Measurements from ENCODE around the gene SLC8A3.

Gene SLC8A3

DNA sequence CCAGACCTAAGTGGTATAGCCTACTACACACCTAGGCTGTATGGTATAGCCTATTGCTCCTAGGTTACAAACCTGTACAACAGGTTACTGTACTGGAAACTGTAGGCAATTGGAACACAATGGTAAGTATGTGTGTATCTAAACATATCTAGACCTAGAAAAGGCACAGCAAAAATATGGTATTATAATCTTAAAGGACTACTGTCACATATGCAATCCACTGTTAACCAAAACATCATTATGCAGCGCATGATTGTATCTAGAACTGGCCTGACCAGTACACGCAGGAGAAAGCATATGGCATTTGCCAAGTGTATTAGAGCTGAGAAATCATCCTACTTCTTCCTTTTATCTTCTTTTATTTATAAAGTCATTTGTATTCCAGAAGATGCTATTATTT lies 75.5 kb downstream of the SLC8A3 start:
- TF ChIP-seq, protein P1, sequence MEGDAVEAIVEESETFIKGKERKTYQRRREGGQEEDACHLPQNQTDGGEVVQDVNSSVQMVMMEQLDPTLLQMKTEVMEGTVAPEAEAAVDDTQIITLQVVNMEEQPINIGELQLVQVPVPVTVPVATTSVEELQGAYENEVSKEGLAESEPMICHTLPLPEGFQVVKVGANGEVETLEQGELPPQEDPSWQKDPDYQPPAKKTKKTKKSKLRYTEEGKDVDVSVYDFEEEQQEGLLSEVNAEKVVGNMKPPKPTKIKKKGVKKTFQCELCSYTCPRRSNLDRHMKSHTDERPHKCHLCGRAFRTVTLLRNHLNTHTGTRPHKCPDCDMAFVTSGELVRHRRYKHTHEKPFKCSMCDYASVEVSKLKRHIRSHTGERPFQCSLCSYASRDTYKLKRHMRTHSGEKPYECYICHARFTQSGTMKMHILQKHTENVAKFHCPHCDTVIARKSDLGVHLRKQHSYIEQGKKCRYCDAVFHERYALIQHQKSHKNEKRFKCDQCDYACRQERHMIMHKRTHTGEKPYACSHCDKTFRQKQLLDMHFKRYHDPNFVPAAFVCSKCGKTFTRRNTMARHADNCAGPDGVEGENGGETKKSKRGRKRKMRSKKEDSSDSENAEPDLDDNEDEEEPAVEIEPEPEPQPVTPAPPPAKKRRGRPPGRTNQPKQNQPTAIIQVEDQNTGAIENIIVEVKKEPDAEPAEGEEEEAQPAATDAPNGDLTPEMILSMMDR (IDR thresholded peaks at IDR 0.05; ENCODE audit: extremely low read depth, insufficient read depth, missing control alignments) = no peak
- DNase-seq (ENCODE audit: low spot score) = no peak
- in situ Hi-C loops (cut with MboI; ENCODE audit: low pct_unique_long_range_greater_than_20kb, low sequenced_read_pairs, unreplicated experiment) = no loop called here

DNA sequence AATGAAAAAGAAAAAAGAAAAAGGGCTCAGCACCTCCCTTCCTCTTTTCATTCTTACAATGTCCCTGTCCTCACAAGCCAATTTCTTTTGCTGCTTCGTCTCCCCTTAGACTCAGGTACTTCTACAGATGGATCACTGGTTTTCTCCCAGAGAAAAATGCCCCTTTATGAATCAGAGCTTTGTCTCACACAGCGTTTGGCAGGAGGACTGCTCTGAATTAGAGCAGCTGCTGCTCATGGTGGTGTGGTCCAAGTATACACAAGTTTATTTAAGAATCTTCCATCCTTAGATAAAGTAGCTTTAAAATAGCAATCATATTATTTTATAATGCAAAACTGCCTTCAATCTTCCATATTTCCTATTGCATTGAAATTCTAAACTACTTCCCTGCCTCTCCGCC lies 80.3 kb downstream of the SLC8A3 start:
- in situ Hi-C loops (cut with MboI; ENCODE audit: low pct_unique_long_range_greater_than_20kb, low sequenced_read_pairs, unreplicated experiment) = no loop called here
- DNase-seq (ENCODE audit: low spot score) = no peak

DNA sequence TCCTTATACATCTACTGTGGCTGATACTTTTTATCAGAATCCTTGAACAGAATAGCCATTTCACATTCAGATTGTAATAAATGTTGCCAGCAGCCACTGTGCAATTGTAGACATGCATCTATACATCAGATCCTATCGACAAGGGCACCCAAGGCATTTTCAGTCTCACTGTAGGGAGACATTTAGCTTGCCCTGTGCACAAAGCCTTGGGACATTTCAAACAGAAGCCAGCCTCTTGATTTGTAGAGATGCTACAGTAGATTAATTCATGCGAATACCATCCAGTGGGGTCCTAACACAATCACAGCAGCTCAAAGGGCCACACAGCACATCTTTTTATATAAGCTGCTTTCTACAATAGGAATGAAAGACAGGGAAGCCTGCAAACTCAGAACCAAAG lies 81.4 kb downstream of the SLC8A3 start:
- no peak for DNase-seq (ENCODE audit: low spot score)
- TF ChIP-seq, protein P1 (IDR thresholded peaks at IDR 0.05; ENCODE audit: extremely low read depth, insufficient read depth, missing control alignments) = no peak
- in situ Hi-C loops (cut with MboI; ENCODE audit: low pct_unique_long_range_greater_than_20kb, low sequenced_read_pairs, unreplicated experiment) = no loop called here

More for the DNA sequence above, 80.3 kb downstream of the SLC8A3 start:
- TF ChIP-seq, protein P1 (IDR thresholded peaks at IDR 0.05; ENCODE audit: extremely low read depth, insufficient read depth, missing control alignments) = no peak

DNA sequence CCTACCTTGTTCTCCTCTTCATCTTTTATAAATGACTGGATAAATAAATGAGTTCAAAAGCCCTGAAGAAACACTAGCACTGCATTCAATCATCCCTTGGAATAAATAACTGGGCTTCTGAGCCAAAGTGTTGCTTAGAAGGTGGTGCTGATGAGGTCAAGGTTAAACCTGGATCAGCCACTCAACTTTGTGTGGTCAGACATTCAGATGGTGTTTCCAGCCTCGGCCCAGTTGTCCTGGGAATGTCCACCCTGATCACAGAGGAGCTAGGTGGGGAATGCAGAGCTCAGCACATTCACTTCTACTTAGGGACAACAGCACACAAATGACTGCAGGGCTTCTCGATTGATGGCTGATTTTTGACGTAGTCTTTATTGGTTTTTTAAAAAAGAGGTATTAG lies 88.7 kb downstream of the SLC8A3 start:
- no peak for DNase-seq (ENCODE audit: low spot score)
- in situ Hi-C loops (cut with MboI; ENCODE audit: low pct_unique_long_range_greater_than_20kb, low sequenced_read_pairs, unreplicated experiment) = no loop called here
- TF ChIP-seq, protein P1 (IDR thresholded peaks at IDR 0.05; ENCODE audit: extremely low read depth, insufficient read depth, missing control alignments) = no peak

DNA sequence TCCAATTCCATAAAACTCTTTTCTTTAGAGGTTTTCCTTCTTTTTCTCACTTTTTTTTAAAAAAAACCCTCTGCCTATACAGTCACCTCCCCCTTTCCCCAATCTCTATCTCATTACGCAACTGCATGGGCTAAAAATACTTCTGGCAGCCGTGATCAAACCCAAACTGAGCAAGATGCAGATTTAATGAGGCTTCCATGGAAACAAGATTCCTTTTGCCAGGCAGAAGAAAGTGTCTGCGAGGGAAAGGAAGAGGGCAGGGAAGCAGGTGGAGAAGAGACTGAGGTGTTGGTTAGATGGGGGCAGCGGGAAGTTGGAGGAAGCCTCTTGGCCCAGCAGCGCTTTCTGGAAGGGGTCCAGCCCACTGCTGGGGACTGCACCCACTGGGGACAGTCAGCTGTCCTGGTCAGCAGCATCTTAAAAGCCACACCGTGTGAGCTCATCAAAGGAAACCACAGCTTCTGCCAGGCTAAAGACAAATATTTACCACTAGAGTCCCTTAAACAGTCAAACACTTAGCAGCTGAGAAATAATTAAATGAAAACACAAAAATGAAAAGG lies 90.4 kb downstream of the SLC8A3 start:
- in situ Hi-C loops (cut with MboI; ENCODE audit: low pct_unique_long_range_greater_than_20kb, low sequenced_read_pairs, unreplicated experiment) = no loop called here
- DNase-seq (ENCODE audit: low spot score) = no peak
- TF ChIP-seq, protein P1 (IDR thresholded peaks at IDR 0.05; ENCODE audit: extremely low read depth, insufficient read depth, missing control alignments) = no peak

DNA sequence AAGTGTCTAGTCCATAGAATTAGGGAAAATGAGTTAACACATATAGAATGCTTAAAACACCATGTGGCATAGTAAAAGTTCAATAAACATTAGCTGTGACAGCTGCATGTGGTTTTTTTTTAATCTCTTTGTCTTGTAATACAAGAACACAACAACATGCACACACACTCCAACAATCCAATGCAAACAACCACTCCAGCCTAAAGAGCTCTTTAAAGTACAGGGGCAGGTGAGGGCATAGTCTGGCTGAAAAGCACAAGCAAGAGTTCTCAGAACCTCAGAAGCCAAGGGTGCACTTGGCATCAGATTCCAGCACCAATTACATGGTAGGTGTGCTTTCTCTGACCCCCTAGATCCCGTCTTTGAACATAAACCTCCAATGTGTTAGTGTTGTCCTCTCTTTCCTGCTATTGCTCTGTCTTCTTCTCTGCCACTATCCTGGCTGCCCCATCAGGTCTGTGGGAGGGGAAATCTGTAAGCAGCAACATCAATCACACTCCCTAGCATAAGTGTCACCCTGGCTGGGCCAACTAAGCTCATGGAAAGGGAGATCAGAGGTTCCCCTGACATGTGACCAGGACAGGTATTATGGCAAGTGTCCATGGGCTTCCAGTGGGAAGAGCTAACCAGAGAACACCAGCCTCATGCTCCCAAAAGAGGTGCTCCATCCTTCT lies 91.0 kb downstream of the SLC8A3 start:
- in situ Hi-C loops (cut with MboI; ENCODE audit: low pct_unique_long_range_greater_than_20kb, low sequenced_read_pairs, unreplicated experiment) = no loop called here
- TF ChIP-seq, protein P1 (IDR thresholded peaks at IDR 0.05; ENCODE audit: extremely low read depth, insufficient read depth, missing control alignments) = no peak
- DNase-seq (ENCODE audit: low spot score) = no peak

All from GM13977 (cell line).